Transverse colon (tissue), 3 donors: Measurements from ENCODE around the gene NSUN5.

Source experiments
- CTCF ChIP-seq, 5 experiments: fragments of 200-600 bp in 3 of 5; fragments of 450-650 bp in 2 of 5; sonication (generic) in 3 of 5; IDR thresholded peaks; 1 replicate in 2 of 5; 2 replicates in 3 of 5; pipeline ENCODE4 v1.5.1; 2016 to 2017; ENCODE audit warnings: antibody characterized with exemption in 5 of 5, inconsistent platforms in 3 of 5, mild to moderate bottlenecking in 2 of 5, moderate library complexity in 1 of 5
- EP300 ChIP-seq: sonication (generic); formaldehyde crosslinking; IDR thresholded peaks from one replicate; pipeline ENCODE4 v1.6.1; 2017; ENCODE audit warnings: antibody characterized with exemption, low read depth

DNA sequence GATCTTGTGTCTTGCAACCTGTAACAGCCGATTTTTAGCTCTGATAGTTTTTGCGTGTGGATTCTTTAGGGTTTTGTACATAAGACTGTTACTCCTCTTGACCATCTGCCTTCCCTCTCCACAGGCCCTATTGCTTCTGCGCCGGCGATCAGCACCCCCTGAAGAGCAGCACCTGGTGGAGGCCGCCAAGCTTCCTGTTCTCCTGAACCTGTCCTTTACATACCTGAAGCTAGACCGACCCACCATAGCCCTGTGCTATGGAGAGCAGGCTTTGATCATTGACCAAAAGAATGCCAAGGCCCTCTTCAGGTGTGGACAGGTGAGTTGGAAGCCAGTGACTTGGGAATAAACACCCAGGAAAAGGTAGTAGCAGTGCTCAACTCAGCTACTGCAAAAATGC, 31.9 kb upstream of the NSUN5 start:
- TF ChIP-seq CTCF (IDR thresholded peaks at IDR 0.05), result no peak
- TF ChIP-seq EP300, result no peak
